Neuronal stem cell (in vitro differentiated cells): ENCODE data around the gene MVP. TPM values are rescaled to one million over a fixed set of nuclear protein-coding genes. Genes with fewer than 3 reads are reported as not detected.
"Not testable (repeated sequence)": the region's sequence is repeated elsewhere in the genome, so short reads cannot be mapped to it uniquely, and the experiment has no call there.

Experiments
- DNase-seq: peaks from one replicate; pipeline ENCODE4 v3.0.0-alpha.2; 2013; ENCODE audit warnings: low spot score
- H2AFZ ChIP-seq: one replicate; pipeline ENCODE4 v1.6.1; 2013; ENCODE audit warnings: mild to moderate bottlenecking, low read length, inconsistent platforms
- H2AK5ac ChIP-seq: 2 replicates; pipeline ENCODE4 v1.6.1; 2013; ENCODE audit warnings: low read depth, mild to moderate bottlenecking, inconsistent platforms, low read length, moderate library complexity, mixed read lengths
- H2BK120ac ChIP-seq: 2 replicates; pipeline ENCODE4 v1.6.1; 2013; ENCODE audit warnings: low read depth, mild to moderate bottlenecking, inconsistent platforms, low read length, moderate library complexity, mixed read lengths
- H2BK12ac ChIP-seq: one replicate; pipeline ENCODE4 v1.6.1; 2013; ENCODE audit warnings: low read length, inconsistent platforms
- H2BK15ac ChIP-seq: 2 replicates; pipeline ENCODE4 v1.6.1; 2013; ENCODE audit warnings: mild to moderate bottlenecking, low read length, inconsistent platforms, mixed read lengths
- H2BK5ac ChIP-seq: one replicate; pipeline ENCODE4 v1.6.1; 2013; ENCODE audit warnings: inconsistent platforms, mild to moderate bottlenecking, low read length, moderate library complexity
- H3K14ac ChIP-seq: one replicate; pipeline ENCODE4 v1.6.1; 2013; ENCODE audit warnings: low read length, inconsistent platforms
- H3K18ac ChIP-seq: 2 replicates; pipeline ENCODE4 v1.6.1; 2013; ENCODE audit warnings: low read length, inconsistent platforms
- H3K23ac ChIP-seq: 2 replicates; pipeline ENCODE4 v1.6.1; 2013; ENCODE audit warnings: low read depth, mild to moderate bottlenecking, mixed read lengths, low read length, inconsistent platforms; ENCODE audit not compliant: poor library complexity
- H3K27ac ChIP-seq: replicated peaks from 3 replicates; pipeline ENCODE4 v1.5.1; 2013; ENCODE audit warnings: low read length, inconsistent platforms
- H3K27me3 ChIP-seq, 3 experiments: 2 replicates each; pipeline ENCODE4 v1.6.1; 2013; ENCODE audit warnings: low read length in 3 of 3, mild to moderate bottlenecking in 2 of 3, inconsistent platforms in 1 of 3, low read depth in 1 of 3, mixed read lengths in 1 of 3, moderate library complexity in 1 of 3; ENCODE audit not compliant: control insufficient read depth in 3 of 3, insufficient read depth in 3 of 3
- H3K36me3 ChIP-seq, 2 donors: replicated peaks in 1 of 2; 2 replicates each; pipeline ENCODE4 v1.6.1; 2013; ENCODE audit warnings: low read length in 2 of 2; ENCODE audit not compliant: control insufficient read depth in 2 of 2, insufficient read depth in 2 of 2
- H3K4ac ChIP-seq: 2 replicates; pipeline ENCODE4 v1.6.1; 2013; ENCODE audit warnings: inconsistent platforms, mild to moderate bottlenecking, low read length, moderate library complexity
- H3K4me1 ChIP-seq, 2 donors: 1 replicate in 1 of 2; 2 replicates in 1 of 2; pipeline ENCODE4 v1.6.1; 2013; ENCODE audit warnings: low read length in 2 of 2, low read depth in 1 of 2; ENCODE audit not compliant: control insufficient read depth in 2 of 2, insufficient read depth in 1 of 2
- H3K4me2 ChIP-seq: one replicate; pipeline ENCODE4 v1.6.1; 2013; ENCODE audit warnings: mild to moderate bottlenecking, low read length, inconsistent platforms; ENCODE audit not compliant: insufficient read depth, poor library complexity, severe bottlenecking
- H3K4me3 ChIP-seq, 2 donors: 2 replicates each; pipeline ENCODE4 v1.5.1; 2013; ENCODE audit warnings: low read length in 2 of 2, mild to moderate bottlenecking in 2 of 2, inconsistent platforms in 1 of 2, moderate library complexity in 1 of 2
- H3K79me1 ChIP-seq: one replicate; pipeline ENCODE4 v1.6.1; 2013; ENCODE audit warnings: low read depth, mild to moderate bottlenecking, inconsistent platforms, low read length, moderate library complexity
- H3K9ac ChIP-seq: one replicate; pipeline ENCODE4 v1.6.1; 2013; ENCODE audit warnings: mild to moderate bottlenecking, low read depth, low read length, inconsistent platforms; ENCODE audit not compliant: poor library complexity
- H3K9me3 ChIP-seq, 2 donors: replicated peaks in 1 of 2; 2 replicates each; pipeline versions ENCODE3 to v1.6.1; 2013; ENCODE audit warnings: low read length in 2 of 2, mild to moderate bottlenecking in 2 of 2, inconsistent platforms in 1 of 2, low read depth in 1 of 2, mixed read lengths in 1 of 2, moderate library complexity in 1 of 2; ENCODE audit not compliant: control insufficient read depth in 2 of 2, insufficient read depth in 1 of 2
- H4K8ac ChIP-seq: one replicate; pipeline ENCODE4 v1.6.1; 2013; ENCODE audit warnings: low read depth, mild to moderate bottlenecking, inconsistent platforms, low read length, moderate library complexity
- H4K91ac ChIP-seq: one replicate; pipeline ENCODE4 v1.6.1; 2013; ENCODE audit warnings: low read length, low read depth, mild to moderate bottlenecking, inconsistent platforms; ENCODE audit not compliant: poor library complexity
- WGBS, 2 donors: extraction: QIAGEN DNeasy Blood & Tissue Kit; methylation state at CpG; one replicate each; pipeline ENCODE4 v1.1.7; 2013; ENCODE audit warnings: missing lambda C conversion rate in 2 of 2, mixed read lengths in 1 of 2; ENCODE audit not compliant: insufficient read length in 2 of 2, insufficient replicate concordance in 1 of 2; ENCODE audit errors: extremely low coverage in 2 of 2; 5-methylcytosine and 5-hydroxymethylcytosine counted together
- polyA plus RNA-seq, 2 experiments: library from polyadenylated mRNA; stranded (reverse); fragments of 200-250 nt; gene quantifications; one replicate each; pipeline ENCODE4 v1.2.3, GENCODE V29; 2013

The MVP gene
- 6.3 TPM for polyA plus RNA-seq (2013, experiment 1 of 2)
- polyA plus RNA-seq (2013, experiment 2 of 2), result 5.6 TPM

GRCh38 chr16:29820271-29820701 lies at the start of gene MVP:
Gene MVP, plus strand, starts transcription at chr16:29820462. Its CDS starts 10,088 bp downstream, at chr16:29830550.
- no peak within 1 kb of the TSS for H2BK120ac ChIP-seq
- H3K23ac ChIP-seq, result no peak within 1 kb of the TSS
- H3K27ac ChIP-seq, result no peak within 1 kb of the TSS
- DNase-seq, result no peak
- peaks cover 28 to 33% of the 10 kb centered on the region in 2 donors for H3K36me3 ChIP-seq
- H3K79me1 ChIP-seq, result peaks cover 9% of the 10 kb centered on the region
- H3K4ac ChIP-seq, result no peak within 1 kb of the TSS
- no peak within 1 kb of the TSS for H4K91ac ChIP-seq
- H3K9ac ChIP-seq, result no peak within 1 kb of the TSS
- no peak within 1 kb of the TSS for H3K4me3 ChIP-seq
- H3K4me1 ChIP-seq, result peaks cover 8 to 10% of the 10 kb centered on the region in 2 donors
- H3K9me3 ChIP-seq, result no peaks in the 10 kb centered on the region
- H2AFZ ChIP-seq, result no peak within 1 kb of the TSS
- no peak within 1 kb of the TSS for H2AK5ac ChIP-seq
- H3K18ac ChIP-seq, result no peak within 1 kb of the TSS
- H2BK5ac ChIP-seq, result no peak within 1 kb of the TSS
- no peak within 1 kb of the TSS for H3K4me2 ChIP-seq
- WGBS, 2 donors, result no CpG with 5 or more reads among the region's 4 CpGs
- H2BK12ac ChIP-seq, result no peak within 1 kb of the TSS
- H2BK15ac ChIP-seq, result no peak within 1 kb of the TSS
- H3K27me3 ChIP-seq, result no peaks in the 10 kb centered on the region
- H3K14ac ChIP-seq, result no peak within 1 kb of the TSS
- no peak within 1 kb of the TSS for H4K8ac ChIP-seq

- not testable (repeated sequence) for H3K79me1 ChIP-seq, H3K23ac ChIP-seq, H3K9ac ChIP-seq, H3K14ac ChIP-seq, H3K4ac ChIP-seq, H3K18ac ChIP-seq, H3K4me2 ChIP-seq, H3K27ac ChIP-seq, H2BK5ac ChIP-seq, H2BK15ac ChIP-seq, H3K4me3 ChIP-seq, H3K4me1 ChIP-seq, H4K91ac ChIP-seq, H2BK120ac ChIP-seq, H4K8ac ChIP-seq, H2BK12ac ChIP-seq, H3K9me3 ChIP-seq, H2AK5ac ChIP-seq, H3K36me3 ChIP-seq, DNase-seq, H2AFZ ChIP-seq
- H3K27me3 ChIP-seq, result peaks cover 0 to 14% (median 2%) of the 10 kb centered on the region in 3 experiments
- WGBS, 2 donors, result no CpG with 5 or more reads among the region's 7 CpGs
Measured at GRCh38 chr16:29772330-29772729, 47.9 kb upstream of the MVP start.

- Histone ChIP-seq H2BK12ac (no peak overlapping the region), H3K9ac (no peak overlapping the region), H3K27me3 (peaks cover 0 to 9% (median 2%) of the 10 kb centered on the region in 3 experiments), H3K9me3 (no peaks in the 10 kb centered on the region), H3K4me3 (no peak overlapping the region), H3K14ac (no peak overlapping the region), H3K27ac (no peak overlapping the region), H2AK5ac (no peak overlapping the region), H2BK120ac (no peak overlapping the region), H2BK5ac (no peak overlapping the region), H4K91ac (no peak overlapping the region), H4K8ac (no peak overlapping the region), H2AFZ (no peak overlapping the region), H3K4me2 (no peak overlapping the region), H3K18ac (peak overlapping the region; percentile 61), H3K4me1 (peaks cover 0 to 2% of the 10 kb centered on the region in 2 donors), H2BK15ac (no peak overlapping the region), H3K4ac (no peak overlapping the region), H3K36me3 (no peaks in the 10 kb centered on the region), H3K79me1 (no peaks in the 10 kb centered on the region), H3K23ac (no peak overlapping the region)
- DNase-seq, result no peak
- WGBS, 2 donors, result no CpG with 5 or more reads among the region's 5 CpGs
Measured at GRCh38 chr16:29774730-29775129, 45.5 kb upstream of the MVP start.

- H3K4me2 ChIP-seq, result no peak overlapping the region
- H3K79me1 ChIP-seq, result no peaks in the 10 kb centered on the region
- H3K18ac ChIP-seq, result no peak overlapping the region
- H4K8ac ChIP-seq, result no peak overlapping the region
- peak overlapping the region; percentile 22 for H2AFZ ChIP-seq
- H3K9ac ChIP-seq, result no peak overlapping the region
- no peaks in the 10 kb centered on the region for H3K9me3 ChIP-seq
- no peak overlapping the region for H2AK5ac ChIP-seq
- no peak overlapping the region for H3K27ac ChIP-seq
- no peak overlapping the region for H3K4ac ChIP-seq
- no peak overlapping the region for H3K4me3 ChIP-seq
- H2BK5ac ChIP-seq, result no peak overlapping the region
- H4K91ac ChIP-seq, result no peak overlapping the region
- H3K4me1 ChIP-seq, result peaks cover 0 to 2% of the 10 kb centered on the region in 2 donors
- no peak overlapping the region for H2BK12ac ChIP-seq
- H3K36me3 ChIP-seq, result no peaks in the 10 kb centered on the region
- no peak for DNase-seq
- no peak overlapping the region for H2BK120ac ChIP-seq
- no peak overlapping the region for H2BK15ac ChIP-seq
- no peak overlapping the region for H3K14ac ChIP-seq
- no CpG with 5 or more reads among the region's 4 CpGs for WGBS, 2 donors
- peaks cover 0 to 17% (median 2%) of the 10 kb centered on the region in 3 experiments for H3K27me3 ChIP-seq
- H3K23ac ChIP-seq, result no peak overlapping the region
Measured at GRCh38 chr16:29775742-29776408, 44.4 kb upstream of the MVP start.
